Activated CD4-positive, CD25-positive, alpha-beta regulatory T cell treated with anti-CD3 and anti-CD28 coated beads, Interleukin-2, amount 50 U/mL, for 24 hours (primary cell): ENCODE measurements around the gene ZFP57.
A peak's percentile ranks its signal among the peaks of the same experiment; 100 is the strongest.

ENCODE experiments used
- ATAC-seq, 2 donors: fragments of 150-1000 bp; cut with Tn5 transposase; one replicate each; pipeline ENCODE4 v1.10.0; 2021; ENCODE audit warnings: mild to moderate bottlenecking in 1 of 2, moderate library complexity in 1 of 2

The ZFP57 gene

DNA sequence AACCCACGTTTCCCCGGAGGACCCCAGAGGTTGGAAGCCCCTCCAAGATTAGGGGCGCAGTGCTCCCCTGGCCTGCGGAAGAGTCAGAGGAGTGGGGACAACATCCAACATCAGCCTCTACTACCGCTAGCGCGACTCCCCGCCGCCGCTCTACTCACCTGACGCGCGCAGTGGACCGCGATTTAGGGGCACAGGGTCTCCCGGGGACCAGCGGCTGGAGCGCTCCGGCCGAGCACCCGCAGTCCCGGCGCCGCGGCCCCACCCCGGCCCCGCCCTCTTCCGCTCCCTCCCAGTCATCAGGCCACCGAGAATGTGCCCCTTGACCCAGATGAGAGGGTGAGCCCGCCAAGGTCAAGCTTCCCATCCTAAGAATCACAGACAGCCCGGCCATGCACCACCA, at the start of gene ZFP57:
Gene ZFP57, minus strand, starts transcription at position 249 of the 400 bp plus-strand sequence. CDS start 4,149 bp downstream, outside the sequence.
- no peak for ATAC-seq

- no peak for ATAC-seq
Measured at GRCh38 chr6:29730575-29731126, 49.7 kb upstream of the ZFP57 start.

GRCh38 chr6:29729774-29730328, 48.9 kb upstream of the ZFP57 start:
- ATAC-seq: no peak

GRCh38 chr6:29728875-29729270, 47.9 kb upstream of the ZFP57 start:
- ATAC-seq: no peak

- no peak for ATAC-seq
Measured at GRCh38 chr6:29728173-29728874, 47.4 kb upstream of the ZFP57 start.

DNA sequence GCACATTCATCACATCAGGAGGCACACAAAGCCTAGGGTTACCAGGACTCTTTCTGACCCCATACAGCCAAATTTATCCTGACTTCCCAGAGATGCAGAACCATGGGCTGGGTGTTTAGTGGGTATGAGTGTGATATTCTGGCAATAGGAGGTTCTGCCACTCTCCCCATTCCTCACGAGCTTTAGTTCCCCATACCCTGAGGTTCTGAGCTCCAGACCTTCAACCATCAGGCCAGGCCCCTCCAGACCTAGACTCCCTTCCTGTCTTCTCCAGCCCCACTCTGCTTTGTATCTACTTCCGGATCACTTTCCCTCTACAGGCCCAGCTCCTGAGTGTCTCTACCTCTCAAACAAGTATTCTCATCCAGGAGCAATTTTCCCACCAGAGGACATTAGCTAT, 46.7 kb upstream of the ZFP57 start:
- no peak for ATAC-seq

GRCh38 chr6:29726571-29727194, 45.7 kb upstream of the ZFP57 start:
- no peak for ATAC-seq

DNA sequence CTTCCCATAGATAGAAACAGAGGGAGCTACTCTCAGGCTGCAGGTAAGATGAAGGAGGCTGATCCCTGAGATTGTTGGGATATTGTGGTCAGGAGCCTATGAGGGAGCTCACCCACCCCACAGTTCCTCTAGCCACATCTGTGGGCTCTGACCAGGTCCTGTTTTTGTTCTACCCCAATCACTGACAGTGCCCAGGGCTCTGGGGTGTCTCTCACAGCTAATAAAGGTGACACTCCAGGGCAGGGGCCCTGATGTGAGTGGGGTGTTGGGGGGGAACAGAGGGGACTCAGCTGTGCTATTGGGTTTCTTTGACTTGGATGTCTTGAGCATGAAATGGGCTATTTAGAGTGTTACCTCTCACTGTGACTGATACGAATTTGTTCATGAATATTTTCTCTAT, 45.0 kb upstream of the ZFP57 start:
- ATAC-seq: no peak

DNA sequence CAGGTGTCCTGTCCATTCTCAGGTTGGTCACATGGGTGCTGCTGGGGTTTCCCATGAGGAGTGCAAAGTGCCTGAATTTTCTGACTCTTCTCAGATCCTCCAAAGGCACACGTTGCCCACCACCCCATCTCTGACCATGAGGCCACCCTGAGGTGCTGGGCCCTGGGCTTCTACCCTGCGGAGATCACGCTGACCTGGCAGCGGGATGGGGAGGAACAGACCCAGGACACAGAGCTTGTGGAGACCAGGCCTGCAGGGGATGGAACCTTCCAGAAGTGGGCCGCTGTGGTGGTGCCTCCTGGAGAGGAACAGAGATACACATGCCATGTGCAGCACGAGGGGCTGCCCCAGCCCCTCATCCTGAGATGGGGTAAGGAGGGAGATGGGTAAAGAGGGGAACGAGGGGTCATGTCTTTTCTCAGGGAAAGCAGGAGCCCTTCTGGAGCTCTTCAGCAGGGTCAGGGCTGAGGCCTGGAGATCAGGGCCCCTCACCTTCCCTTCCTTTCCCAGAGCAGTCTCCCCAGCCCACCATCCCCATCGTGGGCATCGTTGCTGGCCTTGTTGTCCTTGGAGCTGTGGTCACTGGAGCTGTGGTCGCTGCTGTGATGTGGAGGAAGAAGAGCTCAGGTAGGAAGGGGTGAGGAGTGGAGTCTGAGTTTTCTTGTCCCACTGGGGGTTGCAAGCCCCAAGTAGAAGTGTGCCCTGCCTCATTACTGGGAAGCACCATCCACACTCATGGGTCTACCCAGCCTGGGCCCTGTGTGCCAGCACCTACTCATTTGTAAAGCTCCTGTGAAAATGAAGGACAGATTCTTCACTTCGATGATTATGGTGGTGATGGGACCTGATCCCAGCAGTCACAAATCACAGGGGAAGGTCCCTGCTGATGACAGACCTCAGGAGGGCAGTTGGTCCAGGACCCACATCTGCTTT, 44.3 kb upstream of the ZFP57 start:
- no peak for ATAC-seq

GRCh38 chr6:29723666-29724588, 43.0 kb upstream of the ZFP57 start:
- ATAC-seq: peak; percentile 65 to 68

DNA sequence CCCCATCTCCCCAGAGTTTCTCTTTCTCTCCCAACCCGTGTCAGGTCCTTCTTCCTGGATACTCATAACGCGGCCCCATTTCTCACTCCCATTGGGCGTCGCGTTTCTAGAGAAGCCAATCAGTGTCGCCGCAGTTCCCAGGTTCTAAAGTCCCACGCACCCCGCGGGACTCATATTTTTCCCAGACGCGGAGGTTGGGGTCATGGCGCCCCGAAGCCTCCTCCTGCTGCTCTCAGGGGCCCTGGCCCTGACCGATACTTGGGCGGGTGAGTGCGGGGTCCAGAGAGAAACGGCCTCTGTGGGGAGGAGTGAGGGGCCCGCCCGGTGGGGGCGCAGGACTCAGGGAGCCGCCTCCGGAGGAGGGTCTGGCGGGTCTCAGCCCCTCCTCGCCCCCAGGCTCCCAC, 42.3 kb upstream of the ZFP57 start, which contains the start of gene HLA-F:
Gene HLA-F, plus strand, starts transcription at position 173 of the 404 bp plus-strand sequence. Its CDS starts 30 bp downstream, at position 203.
- ATAC-seq: peak; percentile 85 to 87

- ATAC-seq: no peak
Measured at GRCh38 chr6:29720863-29721262, 39.9 kb upstream of the ZFP57 start.

DNA sequence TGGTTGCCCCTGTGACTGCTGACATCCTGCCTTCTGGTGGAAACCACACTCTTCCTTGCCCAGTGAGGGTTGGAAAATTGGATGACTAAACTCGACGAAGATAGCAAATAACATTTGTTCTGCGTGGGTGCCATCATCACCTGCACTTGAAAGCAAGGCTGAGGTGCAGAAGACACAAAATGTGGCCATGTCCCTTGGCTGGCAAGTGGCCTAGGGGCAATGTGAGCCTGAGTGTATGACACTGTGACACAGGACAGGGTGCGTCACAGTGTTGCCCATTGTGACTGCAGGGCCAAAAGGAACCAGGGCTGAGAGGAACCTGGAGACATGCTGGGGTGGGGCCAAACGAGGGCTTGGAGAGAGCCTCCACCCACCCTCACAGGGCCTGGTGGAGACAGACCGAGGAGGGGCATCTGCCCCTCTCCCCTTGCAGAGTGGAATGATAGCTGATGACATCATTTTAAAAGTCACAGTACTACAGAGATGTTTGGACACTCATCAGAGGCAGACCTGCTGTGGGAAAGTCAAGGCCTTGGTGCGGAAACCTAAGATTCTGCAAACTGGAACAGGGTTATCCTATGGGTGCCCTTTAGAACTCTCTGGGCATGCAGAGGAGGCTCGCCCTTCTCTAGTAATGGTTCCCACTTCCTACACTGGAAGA, 29.5 kb upstream of the ZFP57 start:
- ATAC-seq: no peak

GRCh38 chr6:29709188-29709587, 28.2 kb upstream of the ZFP57 start:
- ATAC-seq: peak; percentile 10 to 14

DNA sequence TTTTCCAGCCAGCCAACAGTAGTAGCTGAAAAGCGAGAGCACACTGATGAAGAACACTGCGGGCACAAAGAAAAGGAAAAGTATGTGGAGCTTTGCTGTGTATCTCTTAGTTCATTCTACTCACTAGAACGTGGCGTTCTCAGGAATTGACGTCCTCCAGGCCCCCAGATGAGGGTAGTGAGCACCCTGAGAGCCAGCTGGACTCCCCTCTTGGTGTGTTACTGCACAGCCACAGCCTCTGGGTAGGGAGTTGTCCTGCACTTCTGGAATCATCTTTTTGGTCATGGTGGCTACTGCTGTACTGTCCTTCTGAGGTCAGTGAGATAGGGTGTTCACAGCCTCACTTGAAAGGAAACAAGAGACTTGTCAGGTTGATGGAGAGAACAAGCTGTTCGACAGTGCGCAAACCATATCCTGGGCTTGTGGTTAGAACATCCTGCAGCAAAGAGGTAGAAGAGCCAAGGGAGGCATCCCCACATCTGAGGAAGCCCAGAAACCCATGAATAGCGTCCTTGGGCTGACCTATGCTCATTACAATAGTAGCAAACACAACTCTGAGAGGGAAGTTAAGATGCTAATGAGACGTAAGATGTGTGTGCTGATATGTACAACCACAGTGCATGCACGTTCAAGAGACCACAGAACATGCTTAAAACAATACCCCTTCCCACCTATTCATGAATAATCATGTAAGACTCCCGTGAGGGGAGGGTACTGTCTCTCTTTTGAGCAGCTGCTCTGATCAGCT, 27.7 kb upstream of the ZFP57 start:
- peak; percentile 81 to 91 for ATAC-seq

DNA sequence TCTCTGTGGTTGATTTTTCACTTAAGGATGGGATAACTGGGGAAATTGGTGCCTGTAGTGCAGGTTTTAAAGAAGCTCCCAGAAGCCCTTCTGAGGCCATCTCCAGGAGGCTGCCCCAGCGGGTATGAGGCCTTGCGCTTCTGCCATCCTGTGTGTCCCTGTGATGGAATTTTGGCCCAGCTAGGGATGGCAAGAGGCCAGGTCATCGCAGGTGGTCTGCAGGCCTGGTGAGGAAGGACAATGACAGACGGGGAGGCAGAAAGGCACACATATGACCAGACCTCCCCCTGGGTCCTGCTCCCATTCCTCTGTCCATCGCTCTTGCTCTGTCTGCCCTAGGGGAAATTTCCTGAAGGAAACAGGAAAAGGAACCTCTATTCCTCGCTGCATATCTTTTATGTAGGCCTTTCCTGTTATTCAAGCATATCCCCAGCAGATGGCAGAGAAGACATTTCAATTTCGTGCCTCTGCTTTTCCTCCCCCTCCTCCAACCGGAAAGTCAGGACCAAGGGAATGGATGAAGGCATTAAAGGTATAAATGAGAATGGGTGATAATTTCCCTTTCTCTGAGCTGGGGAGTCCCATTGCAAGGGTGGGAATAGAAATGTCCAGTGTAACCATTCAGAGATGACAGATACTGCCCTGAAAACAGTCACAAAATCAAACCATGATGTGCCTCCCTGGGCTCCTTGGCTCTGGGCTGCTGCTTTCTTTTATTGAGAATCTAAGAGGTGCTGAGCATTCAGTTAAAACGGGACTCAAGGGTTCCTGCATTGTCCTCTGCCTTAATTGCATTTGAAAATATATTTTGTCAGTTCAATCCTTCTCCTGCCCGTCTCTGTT, 24.7 kb upstream of the ZFP57 start:
- no peak for ATAC-seq

- peak; percentile 75 to 89 for ATAC-seq
Measured at GRCh38 chr6:29702519-29703103, 21.7 kb upstream of the ZFP57 start.
